22Rv1 (cell line): ENCODE data around the gene GARRE1.

Experiments used
- H3K27ac ChIP-seq: fragments of 450-650 bp; 2 replicates; pipeline ENCODE4 v1.5.1; 2017
- ZFX ChIP-seq: fragments of 450-650 bp; IDR thresholded peaks from 2 replicates; pipeline ENCODE4 v1.6.1; 2017; ENCODE audit warnings: antibody characterized with exemption, borderline replicate concordance
- TF ChIP-seq, protein P1 (sequence below): fragments of 450-650 bp; IDR thresholded peaks from 2 replicates; pipeline ENCODE4 v1.5.1; 2017; ENCODE audit warnings: mild to moderate bottlenecking

GARRE1 gene

DNA sequence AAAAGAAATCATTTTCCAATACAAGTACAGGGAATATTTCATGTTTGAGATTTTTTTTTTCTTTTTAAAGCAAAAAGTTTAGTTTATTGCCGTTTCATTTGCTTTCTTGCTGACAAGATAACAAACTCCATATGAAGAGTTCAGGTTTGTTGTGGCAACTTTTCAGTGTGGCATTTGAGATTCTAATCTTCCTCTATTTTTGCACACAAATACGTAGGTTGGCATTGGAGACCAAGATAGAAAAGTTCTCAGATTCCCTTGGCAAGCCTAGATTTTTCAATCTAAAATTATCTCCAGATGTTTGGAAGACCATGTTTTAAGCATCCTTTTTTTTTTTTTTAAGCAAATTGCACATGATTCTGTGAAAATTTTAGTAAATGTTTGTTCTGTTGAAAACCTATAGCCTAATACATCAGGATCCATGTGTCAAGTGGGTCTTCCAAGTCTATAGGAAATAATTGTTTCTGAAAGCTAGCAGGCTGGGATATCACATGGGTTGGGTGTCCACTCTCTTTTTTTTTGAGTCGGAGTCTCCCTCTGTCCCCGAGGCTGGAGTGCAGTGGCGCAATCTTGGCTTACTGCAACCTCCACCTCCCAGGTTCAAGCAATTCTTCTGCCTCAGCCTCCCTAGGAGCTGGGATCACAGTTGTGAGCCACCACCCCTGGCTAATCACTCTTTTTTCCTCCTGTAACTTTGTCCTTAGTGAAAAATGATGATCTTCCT is 2.6 kb downstream of the GARRE1 start:
- H3K27ac ChIP-seq, result no peak overlapping the region
- TF ChIP-seq, protein P1, sequence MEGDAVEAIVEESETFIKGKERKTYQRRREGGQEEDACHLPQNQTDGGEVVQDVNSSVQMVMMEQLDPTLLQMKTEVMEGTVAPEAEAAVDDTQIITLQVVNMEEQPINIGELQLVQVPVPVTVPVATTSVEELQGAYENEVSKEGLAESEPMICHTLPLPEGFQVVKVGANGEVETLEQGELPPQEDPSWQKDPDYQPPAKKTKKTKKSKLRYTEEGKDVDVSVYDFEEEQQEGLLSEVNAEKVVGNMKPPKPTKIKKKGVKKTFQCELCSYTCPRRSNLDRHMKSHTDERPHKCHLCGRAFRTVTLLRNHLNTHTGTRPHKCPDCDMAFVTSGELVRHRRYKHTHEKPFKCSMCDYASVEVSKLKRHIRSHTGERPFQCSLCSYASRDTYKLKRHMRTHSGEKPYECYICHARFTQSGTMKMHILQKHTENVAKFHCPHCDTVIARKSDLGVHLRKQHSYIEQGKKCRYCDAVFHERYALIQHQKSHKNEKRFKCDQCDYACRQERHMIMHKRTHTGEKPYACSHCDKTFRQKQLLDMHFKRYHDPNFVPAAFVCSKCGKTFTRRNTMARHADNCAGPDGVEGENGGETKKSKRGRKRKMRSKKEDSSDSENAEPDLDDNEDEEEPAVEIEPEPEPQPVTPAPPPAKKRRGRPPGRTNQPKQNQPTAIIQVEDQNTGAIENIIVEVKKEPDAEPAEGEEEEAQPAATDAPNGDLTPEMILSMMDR, result no peak
- TF ChIP-seq ZFX, result no peak

DNA sequence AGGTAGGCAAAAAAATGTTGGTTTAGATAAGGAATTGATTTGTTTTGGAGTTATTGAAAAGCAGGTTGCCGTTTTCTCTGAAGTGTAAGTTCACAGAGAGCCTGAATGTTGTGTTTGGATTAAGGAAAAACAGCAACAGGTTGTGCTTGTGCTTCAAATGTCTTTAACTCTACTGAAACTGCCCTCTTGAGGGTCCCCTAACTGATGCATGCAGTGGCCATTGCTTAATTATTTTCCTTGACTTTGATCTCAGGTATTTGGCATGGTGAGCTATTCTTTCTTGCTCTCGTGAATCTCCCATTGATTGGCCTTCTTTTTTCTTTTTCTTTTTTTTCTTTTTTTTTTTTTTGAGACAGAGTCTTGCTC is 3.2 kb downstream of the GARRE1 start:
- no peak for TF ChIP-seq ZFX
- TF ChIP-seq, protein P1, result no peak
- no peak overlapping the region for H3K27ac ChIP-seq

DNA sequence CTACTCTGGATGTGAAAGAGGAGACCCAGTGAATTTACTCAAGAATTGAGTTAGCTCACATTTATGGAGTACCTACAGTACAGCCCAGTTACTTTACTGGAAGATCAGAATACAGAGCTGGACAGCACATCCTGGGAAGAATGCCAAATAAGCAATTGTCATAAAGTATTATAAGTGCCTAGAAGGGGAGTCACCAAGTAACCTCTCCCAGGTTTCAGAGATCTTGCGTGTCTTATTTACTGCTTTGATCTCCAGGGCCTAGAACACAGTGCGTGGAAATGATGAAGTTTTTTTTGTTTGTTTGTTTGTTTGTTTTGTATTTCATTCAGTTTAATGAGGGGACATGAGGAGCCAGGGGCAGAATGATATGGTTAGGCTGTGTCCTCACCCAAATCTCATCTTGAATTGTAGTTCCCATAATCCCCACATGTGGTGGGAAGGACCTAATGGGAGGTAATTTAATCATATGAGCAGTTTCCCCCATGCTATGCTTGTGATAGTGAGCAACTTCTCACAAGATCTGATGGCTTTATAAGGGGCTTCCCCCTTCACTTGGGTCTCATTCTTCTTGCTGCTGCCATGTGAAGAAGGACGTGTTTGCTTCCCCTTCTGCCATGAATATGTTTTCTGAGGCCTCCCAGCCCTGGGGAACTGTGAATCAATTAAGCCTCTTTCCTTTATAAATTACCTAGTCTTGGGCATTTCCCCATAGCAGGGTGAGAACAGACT is 5.2 kb downstream of the GARRE1 start:
- no peak overlapping the region for H3K27ac ChIP-seq

DNA sequence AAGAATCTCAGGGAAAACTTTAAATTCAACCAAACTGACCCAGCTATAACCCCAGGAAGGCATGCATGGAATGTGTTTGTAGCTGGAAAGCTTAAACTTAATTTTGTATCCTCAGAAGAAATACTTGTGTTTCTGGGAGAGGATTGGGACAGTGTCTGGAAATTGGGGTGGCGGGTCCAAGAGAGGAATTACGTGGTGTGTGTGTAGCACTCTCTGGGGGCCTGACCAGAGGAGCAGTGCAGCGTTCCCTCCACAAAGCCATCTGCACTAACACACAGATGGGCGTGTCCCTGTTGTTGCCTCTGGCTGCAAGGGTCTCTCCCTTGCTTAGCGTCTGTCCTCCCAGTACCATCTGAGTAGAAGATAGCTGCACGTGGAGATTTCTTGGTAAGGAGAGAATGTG is 6.4 kb downstream of the GARRE1 start:
- no peak overlapping the region for H3K27ac ChIP-seq
- TF ChIP-seq ZFX, result no peak
- TF ChIP-seq, protein P1, result no peak

More for the DNA sequence above, 5.2 kb downstream of the GARRE1 start:
- TF ChIP-seq ZFX, result no peak

DNA sequence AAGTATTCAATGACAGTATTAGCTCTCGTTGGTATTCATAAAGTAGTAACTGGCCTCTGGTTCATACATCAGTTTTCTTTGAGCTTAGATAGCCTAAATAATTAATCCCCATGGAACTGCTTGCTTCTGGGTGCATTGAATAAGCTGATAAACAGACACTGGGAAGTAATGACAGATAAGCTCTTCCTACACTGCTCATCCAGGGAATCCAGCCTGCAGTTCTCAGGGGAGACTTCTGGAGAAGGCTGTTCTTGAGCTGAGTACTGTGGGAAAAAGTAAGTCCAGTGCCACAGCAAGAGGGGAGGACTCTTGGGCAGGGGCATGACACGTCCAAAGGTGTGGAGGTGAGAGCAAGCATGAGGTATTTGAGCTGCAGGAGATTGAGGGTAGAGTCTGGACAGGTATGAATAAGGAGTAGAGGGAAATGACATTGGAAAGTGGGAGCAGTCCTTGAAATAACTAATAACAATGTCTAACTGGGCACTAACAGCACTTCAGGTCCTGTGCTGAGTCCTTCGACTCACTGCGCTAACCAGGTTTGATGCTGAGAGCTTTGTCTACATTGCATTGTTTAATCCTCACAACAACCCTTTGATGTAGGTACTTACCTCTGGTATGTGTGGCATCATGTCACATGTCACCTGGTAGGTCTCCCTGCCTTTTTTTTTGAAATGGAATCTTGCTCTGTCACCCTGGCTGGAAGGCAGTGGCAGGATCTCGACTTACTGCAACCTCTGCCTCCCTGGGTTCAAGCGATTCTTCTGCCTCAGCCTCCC is 7.2 kb downstream of the GARRE1 start:
- TF ChIP-seq, protein P1, result no peak
- no peak for TF ChIP-seq ZFX
- H3K27ac ChIP-seq, result no peak overlapping the region

DNA sequence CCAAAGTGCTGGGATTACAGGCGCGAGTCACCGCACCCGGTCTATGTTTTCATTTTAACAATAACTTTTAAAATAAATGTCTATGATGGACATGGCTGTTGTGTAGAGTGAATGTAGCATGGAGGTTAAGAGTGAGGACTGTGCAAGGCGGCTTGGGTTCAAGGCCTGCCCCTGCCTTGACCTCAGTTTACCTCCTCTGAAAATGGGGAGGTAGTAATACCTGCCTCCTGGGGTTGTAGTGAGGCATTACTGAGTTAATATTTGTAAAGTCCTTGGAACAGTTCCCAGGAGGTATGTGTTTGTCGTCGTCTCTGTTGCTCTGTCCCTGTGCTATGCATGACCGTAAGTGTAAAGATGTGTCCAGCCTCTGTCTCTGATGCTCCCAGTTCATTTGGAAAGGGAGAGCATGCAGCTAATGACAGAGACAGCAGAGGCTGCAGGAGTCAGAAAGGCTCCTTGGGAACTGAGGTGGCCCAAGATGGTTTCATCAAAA is 9.4 kb downstream of the GARRE1 start:
- TF ChIP-seq ZFX, result no peak
- TF ChIP-seq, protein P1, result no peak
- H3K27ac ChIP-seq, result no peak overlapping the region

DNA sequence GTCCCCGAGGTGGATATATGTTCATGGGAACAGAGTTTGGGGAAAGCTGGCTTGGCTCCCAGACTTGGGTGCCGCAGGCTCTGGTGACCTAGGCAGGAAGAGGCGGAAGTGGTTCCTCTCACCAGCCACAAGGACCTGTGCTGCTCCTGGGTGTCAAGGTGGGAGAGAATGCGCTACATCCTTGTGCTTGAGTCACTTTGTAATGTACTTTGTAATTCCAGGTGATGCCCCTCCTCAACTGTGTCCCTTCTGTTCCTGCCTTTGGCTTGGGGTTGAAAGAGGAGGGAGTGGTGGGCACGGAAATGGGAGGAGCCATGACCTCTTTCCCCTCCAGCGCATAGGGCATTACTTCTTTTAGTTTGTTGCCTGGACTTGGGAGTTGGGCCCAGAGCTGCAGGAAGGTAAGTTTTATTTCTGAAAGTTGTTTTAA is 10.9 kb downstream of the GARRE1 start:
- TF ChIP-seq, protein P1, result no peak
- no peak for TF ChIP-seq ZFX
- H3K27ac ChIP-seq, result no peak overlapping the region
